Testis (tissue), 3 donors: Measurements from ENCODE around the gene SPEF2. TPM values are rescaled to one million over a fixed set of nuclear protein-coding genes. Genes with fewer than 3 reads are reported as not detected.

Source experiments
- DNase-seq: peaks from one replicate; pipeline ENCODE4 v3.0.0-alpha.2; 2019
- H3K27ac ChIP-seq, 2 donors: fragments of 200-600 bp; sonication (generic); one replicate each; pipeline ENCODE4 v1.5.1; 2019
- H3K27me3 ChIP-seq: fragments of 200-600 bp; sonication (generic); one replicate; pipeline ENCODE4 v1.5.1; 2019
- H3K36me3 ChIP-seq: fragments of 200-600 bp; sonication (generic); one replicate; pipeline ENCODE4 v1.5.1; 2017; ENCODE audit warnings: low read depth; ENCODE audit errors: missing control alignments
- H3K4me1 ChIP-seq: fragments of 200-600 bp; sonication (generic); one replicate; pipeline ENCODE4 v1.5.1; 2019
- H3K4me3 ChIP-seq, 2 donors: fragments of 200-600 bp; sonication (generic); one replicate each; pipeline ENCODE4 v1.5.1; 2017 to 2019
- H3K9me3 ChIP-seq: fragments of 200-600 bp; sonication (generic); one replicate; pipeline ENCODE4 v1.5.1; 2017
- CTCF ChIP-seq, 3 experiments: fragments of 450-650 bp in 2 of 3; fragments of 200-600 bp in 1 of 3; sonication (generic) in 1 of 3; IDR thresholded peaks; one replicate each; pipeline ENCODE4 v1.5.1; 2016 to 2019; ENCODE audit warnings: antibody characterized with exemption in 3 of 3, mild to moderate bottlenecking in 2 of 3, moderate library complexity in 1 of 3
- POLR2A ChIP-seq: fragments of 450-650 bp; IDR thresholded peaks from one replicate; pipeline ENCODE4 v1.6.1; 2017; ENCODE audit warnings: antibody characterized with exemption, mild to moderate bottlenecking, moderate library complexity
- WGBS, 2 donors: methylation state at CpG; one replicate each; pipeline ENCODE4 v1.1.5; 2018; 5-methylcytosine and 5-hydroxymethylcytosine counted together
- intact Hi-C: fragments of 100-400 bp; cut with DNase I; formaldehyde crosslinking; loops from one replicate; pipeline ENCODE4 v1.15.1; 2023; ENCODE audit warnings: low total_unique reads
- polyA plus RNA-seq: library from polyadenylated mRNA; stranded (reverse); fragments of 350-450 nt; fragmentation: Illumina TruSeq; extraction: RNeasy Lipid Tissue Mini Kit (QIAGEN cat#74804); gene quantifications from one replicate; pipeline ENCODE4 v1.2.3, GENCODE V29; 2014; ENCODE audit warnings: low read depth, low replicate concordance; ENCODE audit not compliant: insufficient read depth
- total RNA-seq, 2 donors: library from RNA; depleted of rRNA; stranded (reverse); fragments of >200 nt; gene quantifications; one replicate each; pipeline ENCODE4 v1.2.3, GENCODE V29; 2016

Gene SPEF2
- total and polyA plus RNA-seq, 3 donors from 2014 or later, result 15.9 to 22.7 (median 17.8) TPM

DNA sequence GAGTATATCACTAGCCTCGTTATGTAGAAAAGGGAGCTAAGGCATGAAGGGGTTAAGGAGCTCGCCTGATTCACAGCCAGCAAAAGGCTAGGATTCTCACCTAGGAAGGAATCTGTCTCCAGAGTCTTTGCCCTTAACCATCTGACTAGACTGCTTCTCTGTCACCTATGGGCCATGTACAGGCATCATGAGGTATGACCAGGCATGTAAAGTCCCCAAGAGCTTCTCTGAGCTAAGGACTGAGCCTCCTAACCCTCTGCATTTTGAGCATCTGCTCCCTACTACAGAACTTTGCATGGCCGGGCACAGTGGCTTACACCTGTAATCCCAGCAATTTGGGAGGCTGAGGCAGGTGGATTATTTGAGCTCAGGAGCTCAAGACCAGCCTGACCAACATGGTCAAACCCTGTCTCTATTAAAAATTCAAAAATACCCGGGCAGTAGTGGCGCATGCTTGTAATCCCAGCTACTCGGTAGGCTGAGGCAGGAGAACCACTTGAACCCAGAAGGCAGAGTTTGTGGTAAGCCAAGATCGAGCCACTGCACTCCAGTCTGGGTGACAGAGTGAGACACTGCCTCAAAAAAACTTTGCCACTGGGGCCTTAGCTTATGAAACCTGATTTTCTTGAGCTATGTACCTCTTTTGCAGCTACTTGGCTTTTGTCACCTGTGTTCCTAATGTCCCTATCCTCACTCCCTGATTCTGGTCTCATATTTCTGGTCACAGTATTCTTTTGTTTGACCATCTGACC is 205.9 kb downstream of the SPEF2 start:
- Histone ChIP-seq H3K4me3 (no peak overlapping the region), H3K36me3 (no peaks in the 10 kb centered on the region), H3K27ac (no peak overlapping the region), H3K9me3 (no peaks in the 10 kb centered on the region), H3K4me1 (no peaks in the 10 kb centered on the region), H3K27me3 (no peaks in the 10 kb centered on the region)
- DNase-seq, result no peak
- TF ChIP-seq CTCF (IDR thresholded peaks at IDR 0.05) (no peak), POLR2A (no peak)
- WGBS, 2 donors, result 83% methylated on average over 7 of the region's 7 CpGs
- intact Hi-C loops, result no loop called here

GRCh38 chr5:35826056-35826455 is 208.4 kb downstream of the SPEF2 start:
- no peak overlapping the region for H3K27ac ChIP-seq
- WGBS, 2 donors, result 90 to 92% methylated on average over 3 of the region's 3 CpGs
- intact Hi-C loops, result no loop called here
- H3K9me3 ChIP-seq, result no peaks in the 10 kb centered on the region
- DNase-seq, result no peak
- no peaks in the 10 kb centered on the region for H3K36me3 ChIP-seq
- TF ChIP-seq POLR2A, result no peak
- TF ChIP-seq CTCF (IDR thresholded peaks at IDR 0.05), result no peak
- H3K4me3 ChIP-seq, result no peak overlapping the region
- no peaks in the 10 kb centered on the region for H3K27me3 ChIP-seq
- H3K4me1 ChIP-seq, result no peaks in the 10 kb centered on the region

- no peaks in the 10 kb centered on the region for H3K4me1 ChIP-seq
- DNase-seq, result no peak
- TF ChIP-seq CTCF (IDR thresholded peaks at IDR 0.05), result no peak
- TF ChIP-seq POLR2A, result no peak
- no peaks in the 10 kb centered on the region for H3K36me3 ChIP-seq
- intact Hi-C loops, result no loop called here
- no peak overlapping the region for H3K27ac ChIP-seq
- 89% methylated on average over 2 of the region's 2 CpGs for WGBS, 2 donors
- no peak overlapping the region for H3K4me3 ChIP-seq
- H3K9me3 ChIP-seq, result no peaks in the 10 kb centered on the region
- H3K27me3 ChIP-seq, result no peaks in the 10 kb centered on the region
Observed at GRCh38 chr5:35826554-35826953, 208.9 kb downstream of the SPEF2 start.

DNA sequence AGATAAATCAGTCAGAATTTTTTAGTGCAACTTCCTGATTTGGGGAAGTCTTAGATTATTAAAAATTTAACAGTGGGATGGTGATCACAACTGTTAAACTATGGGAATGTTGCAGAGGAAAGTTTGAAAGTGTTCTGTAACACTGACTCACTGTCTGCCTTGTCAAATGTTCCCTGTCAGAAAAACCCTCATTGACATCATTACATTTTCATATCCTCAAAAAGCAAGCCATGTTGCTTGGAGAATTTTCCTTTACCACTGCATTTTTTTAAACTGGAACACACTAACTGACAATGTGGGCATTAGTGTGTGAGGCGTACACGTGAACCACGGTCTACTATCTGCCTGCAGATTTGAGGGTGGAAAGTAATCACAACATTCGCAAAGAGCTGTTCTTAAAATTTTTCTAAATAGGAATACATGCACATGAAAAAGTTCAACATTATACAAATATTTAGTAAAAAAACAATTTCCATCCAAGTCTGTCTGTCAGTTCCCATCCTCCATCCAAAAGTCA is 210.5 kb downstream of the SPEF2 start:
- no peak for DNase-seq
- intact Hi-C loops, result no loop called here
- Histone ChIP-seq H3K27ac (no peak overlapping the region), H3K27me3 (no peaks in the 10 kb centered on the region), H3K9me3 (no peaks in the 10 kb centered on the region), H3K36me3 (no peaks in the 10 kb centered on the region), H3K4me1 (no peaks in the 10 kb centered on the region), H3K4me3 (no peak overlapping the region)
- 85 to 93% methylated on average over 4 of the region's 4 CpGs for WGBS, 2 donors
- TF ChIP-seq POLR2A, result no peak
- no peak for TF ChIP-seq CTCF (IDR thresholded peaks at IDR 0.05)

DNA sequence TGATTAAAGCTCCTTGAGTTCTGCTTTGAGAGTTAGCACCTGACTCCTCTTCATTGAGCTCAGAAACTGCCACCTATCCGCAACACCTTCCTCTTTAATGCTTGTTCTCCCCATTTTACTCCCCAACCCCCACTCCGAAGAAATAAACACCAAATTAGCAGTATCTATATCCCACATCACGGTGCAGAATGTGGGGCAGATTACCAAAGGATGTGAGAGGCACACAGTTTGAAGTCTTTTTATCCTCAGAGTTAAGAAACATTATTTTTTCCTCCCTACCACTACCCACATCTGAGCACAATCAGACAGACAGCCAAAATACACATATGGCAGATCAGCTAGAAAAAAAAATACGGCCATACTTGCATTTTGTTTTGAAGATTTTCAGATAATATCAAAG is 212.9 kb downstream of the SPEF2 start:
- DNase-seq, result no peak
- Histone ChIP-seq H3K27ac (no peak overlapping the region), H3K36me3 (no peaks in the 10 kb centered on the region), H3K4me1 (no peaks in the 10 kb centered on the region), H3K4me3 (no peak overlapping the region), H3K9me3 (no peaks in the 10 kb centered on the region), H3K27me3 (no peaks in the 10 kb centered on the region)
- WGBS, 2 donors, result 75 to 84% methylated on average over 4 of the region's 4 CpGs
- intact Hi-C loops, result no loop called here
- TF ChIP-seq CTCF (IDR thresholded peaks at IDR 0.05), result no peak
- no peak for TF ChIP-seq POLR2A
